Chondrocyte (in vitro differentiated cells): ENCODE data around the gene HGS. TPM values are rescaled to one million over a fixed set of nuclear protein-coding genes. Genes with fewer than 3 reads are reported as not detected.
A peak's percentile ranks its signal among the peaks of the same experiment; 100 is the strongest.

Experiments
- DNase-seq: peaks from one replicate; pipeline ENCODE4 v3.0.0; 2021; ENCODE audit warnings: mixed read lengths, low spot score
- H3K27ac Mint-ChIP-seq: one replicate; pipeline ENCODE4 v1.8.0; 2021; ENCODE audit warnings: mild to moderate bottlenecking, moderate library complexity, mixed read lengths; ENCODE audit not compliant: unreplicated experiment
- H3K27me3 Mint-ChIP-seq: 2 replicates; pipeline ENCODE4 v1.8.0; 2021; ENCODE audit warnings: low read depth, mixed read lengths
- H3K36me3 Mint-ChIP-seq: 2 replicates; pipeline ENCODE4 v1.8.0; 2021; ENCODE audit warnings: low read depth, mixed read lengths
- H3K4me1 Mint-ChIP-seq: 2 replicates; pipeline ENCODE4 v1.8.0; 2021; ENCODE audit warnings: low read depth, mild to moderate bottlenecking, mixed read lengths
- H3K4me3 Mint-ChIP-seq: one replicate; pipeline ENCODE4 v1.8.0; 2021; ENCODE audit warnings: mild to moderate bottlenecking, moderate library complexity, mixed read lengths; ENCODE audit not compliant: unreplicated experiment
- H3K9me3 Mint-ChIP-seq: 2 replicates; pipeline ENCODE4 v1.8.0; 2021; ENCODE audit warnings: low read depth, mixed read lengths
- total RNA-seq: library from RNA; stranded (reverse); gene quantifications from 3 replicates; pipeline ENCODE4 v1.2.1, GENCODE V29; 2021
- TF ChIP-seq, protein P1 (sequence below): fragments of 200-600 bp; sonication (generic); IDR thresholded peaks from 2 replicates; pipeline ENCODE4 v1.5.0; 2021; ENCODE audit warnings: antibody characterized with exemption, mild to moderate bottlenecking, moderate library complexity

The HGS gene
- total RNA-seq, 1 donor from 2014 or later, result 87.4 TPM

DNA sequence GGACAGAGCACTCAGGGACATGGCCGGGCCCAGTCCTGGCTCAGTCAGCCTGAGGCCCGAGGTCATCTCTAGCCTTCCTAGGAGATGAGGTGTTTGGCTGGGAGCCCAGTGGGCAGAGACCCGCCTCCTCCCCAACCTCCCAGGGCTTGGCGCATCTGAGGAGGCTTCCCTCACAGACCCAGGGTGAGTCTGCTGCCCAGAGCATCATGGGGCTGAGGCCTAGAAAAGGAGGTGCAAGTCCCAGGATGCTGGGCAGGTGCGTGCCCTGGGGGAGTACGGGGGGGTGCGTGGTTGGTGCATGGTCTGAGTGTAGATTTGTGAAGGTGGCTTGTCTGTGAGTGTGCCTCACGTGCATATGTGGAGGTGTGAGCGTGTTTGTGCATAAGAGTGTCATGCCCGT lies 32.1 kb upstream of the HGS start:
- no peak overlapping the region for H3K4me3 Mint-ChIP-seq
- H3K9me3 Mint-ChIP-seq, result no peaks in the 10 kb centered on the region
- TF ChIP-seq, protein P1, sequence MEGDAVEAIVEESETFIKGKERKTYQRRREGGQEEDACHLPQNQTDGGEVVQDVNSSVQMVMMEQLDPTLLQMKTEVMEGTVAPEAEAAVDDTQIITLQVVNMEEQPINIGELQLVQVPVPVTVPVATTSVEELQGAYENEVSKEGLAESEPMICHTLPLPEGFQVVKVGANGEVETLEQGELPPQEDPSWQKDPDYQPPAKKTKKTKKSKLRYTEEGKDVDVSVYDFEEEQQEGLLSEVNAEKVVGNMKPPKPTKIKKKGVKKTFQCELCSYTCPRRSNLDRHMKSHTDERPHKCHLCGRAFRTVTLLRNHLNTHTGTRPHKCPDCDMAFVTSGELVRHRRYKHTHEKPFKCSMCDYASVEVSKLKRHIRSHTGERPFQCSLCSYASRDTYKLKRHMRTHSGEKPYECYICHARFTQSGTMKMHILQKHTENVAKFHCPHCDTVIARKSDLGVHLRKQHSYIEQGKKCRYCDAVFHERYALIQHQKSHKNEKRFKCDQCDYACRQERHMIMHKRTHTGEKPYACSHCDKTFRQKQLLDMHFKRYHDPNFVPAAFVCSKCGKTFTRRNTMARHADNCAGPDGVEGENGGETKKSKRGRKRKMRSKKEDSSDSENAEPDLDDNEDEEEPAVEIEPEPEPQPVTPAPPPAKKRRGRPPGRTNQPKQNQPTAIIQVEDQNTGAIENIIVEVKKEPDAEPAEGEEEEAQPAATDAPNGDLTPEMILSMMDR, result no peak
- H3K4me1 Mint-ChIP-seq, result peaks cover 4% of the 10 kb centered on the region
- H3K27me3 Mint-ChIP-seq, result no peaks in the 10 kb centered on the region
- peak overlapping the region; percentile 55 for H3K27ac Mint-ChIP-seq
- no peaks in the 10 kb centered on the region for H3K36me3 Mint-ChIP-seq
- DNase-seq, result no peak

DNA sequence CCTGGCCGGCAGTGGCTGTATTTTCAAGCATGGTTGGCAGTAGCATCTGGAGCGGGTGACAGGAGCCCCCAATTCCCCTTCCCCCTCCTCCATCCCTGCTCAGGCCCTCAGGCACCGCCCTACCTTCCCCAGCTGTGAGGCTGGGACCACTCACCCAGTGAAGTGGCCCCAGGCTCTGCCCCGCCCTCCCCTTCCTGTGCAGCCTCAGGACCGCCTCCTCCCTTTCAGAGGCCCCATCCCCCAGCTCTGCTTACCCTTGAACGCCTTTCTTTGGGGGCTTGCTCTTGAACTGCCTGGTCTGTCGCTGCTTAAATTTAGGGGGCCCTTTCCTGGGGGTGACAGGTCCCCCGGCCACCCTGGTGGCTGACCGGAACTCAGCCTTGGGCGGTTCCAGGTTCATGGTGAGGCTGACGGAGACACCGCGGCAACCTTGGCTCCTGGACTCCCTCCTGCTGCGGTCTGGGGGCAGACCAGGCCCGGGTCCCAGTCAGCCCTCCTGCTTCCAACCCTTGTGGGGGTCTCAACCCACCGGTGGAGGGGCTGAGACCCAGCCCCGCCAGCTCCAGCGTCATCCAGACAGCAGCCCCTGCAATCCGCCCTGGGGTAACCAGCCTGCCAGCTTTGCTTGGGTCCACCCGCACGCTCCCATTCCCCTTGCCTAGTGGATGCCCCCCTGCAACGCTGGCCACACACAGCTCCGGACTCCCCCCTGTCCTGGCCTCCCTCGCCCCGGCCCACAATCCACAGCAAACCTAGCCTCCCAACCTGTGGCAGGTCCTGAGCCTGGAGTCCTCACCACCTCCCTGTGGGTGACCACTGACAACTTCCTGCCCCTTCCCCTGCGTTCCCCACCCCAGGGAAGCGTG lies 30.7 kb upstream of the HGS start:
- TF ChIP-seq, protein P1, result no peak
- no peak for DNase-seq
- H3K9me3 Mint-ChIP-seq, result no peaks in the 10 kb centered on the region
- H3K27me3 Mint-ChIP-seq, result no peaks in the 10 kb centered on the region
- no peaks in the 10 kb centered on the region for H3K36me3 Mint-ChIP-seq
- H3K4me1 Mint-ChIP-seq, result peaks cover 4% of the 10 kb centered on the region
- H3K27ac Mint-ChIP-seq, result no peak overlapping the region
- H3K4me3 Mint-ChIP-seq, result no peak overlapping the region

DNA sequence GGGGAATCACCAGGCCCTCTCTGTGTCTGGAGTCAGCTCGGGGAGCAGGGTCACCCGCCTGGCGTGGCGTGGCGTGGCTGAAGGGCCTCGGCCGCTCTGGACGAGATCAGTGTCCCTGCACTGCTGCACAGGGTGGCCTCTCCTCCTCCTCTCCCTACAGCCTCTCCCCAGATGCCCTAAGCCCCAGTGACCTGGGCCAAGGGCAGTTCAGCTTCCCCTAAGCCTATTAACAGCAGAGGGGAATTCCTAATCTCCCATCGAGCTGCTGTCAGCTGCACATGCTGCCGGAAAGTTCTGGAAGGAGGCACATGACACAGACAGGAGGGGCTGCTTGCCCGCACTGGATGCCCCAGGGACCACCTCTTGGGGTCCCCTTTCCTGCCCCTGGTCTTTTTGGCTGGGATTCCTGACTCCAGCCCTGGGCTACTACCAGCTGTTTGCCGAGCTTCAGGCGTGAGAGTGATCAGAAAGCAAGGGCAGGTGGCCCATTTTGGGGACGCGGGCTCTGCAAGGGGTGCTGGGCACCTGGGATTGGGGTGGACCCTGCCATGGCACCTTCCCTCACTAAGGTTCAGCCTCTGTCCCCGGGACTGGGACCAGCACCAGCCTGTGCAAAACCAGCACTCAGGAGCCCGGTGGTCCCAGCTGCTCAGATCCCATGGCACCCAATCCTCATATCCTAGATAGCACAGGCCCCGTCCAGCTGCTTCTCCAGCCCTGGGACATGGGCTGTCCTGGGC lies 28.3 kb upstream of the HGS start:
- Mint-ChIP-seq H3K27ac (no peak overlapping the region), H3K4me1 (peaks cover 4% of the 10 kb centered on the region), H3K9me3 (no peaks in the 10 kb centered on the region), H3K4me3 (no peak overlapping the region), H3K36me3 (no peaks in the 10 kb centered on the region), H3K27me3 (no peaks in the 10 kb centered on the region)
- no peak for DNase-seq
- TF ChIP-seq, protein P1, result no peak

DNA sequence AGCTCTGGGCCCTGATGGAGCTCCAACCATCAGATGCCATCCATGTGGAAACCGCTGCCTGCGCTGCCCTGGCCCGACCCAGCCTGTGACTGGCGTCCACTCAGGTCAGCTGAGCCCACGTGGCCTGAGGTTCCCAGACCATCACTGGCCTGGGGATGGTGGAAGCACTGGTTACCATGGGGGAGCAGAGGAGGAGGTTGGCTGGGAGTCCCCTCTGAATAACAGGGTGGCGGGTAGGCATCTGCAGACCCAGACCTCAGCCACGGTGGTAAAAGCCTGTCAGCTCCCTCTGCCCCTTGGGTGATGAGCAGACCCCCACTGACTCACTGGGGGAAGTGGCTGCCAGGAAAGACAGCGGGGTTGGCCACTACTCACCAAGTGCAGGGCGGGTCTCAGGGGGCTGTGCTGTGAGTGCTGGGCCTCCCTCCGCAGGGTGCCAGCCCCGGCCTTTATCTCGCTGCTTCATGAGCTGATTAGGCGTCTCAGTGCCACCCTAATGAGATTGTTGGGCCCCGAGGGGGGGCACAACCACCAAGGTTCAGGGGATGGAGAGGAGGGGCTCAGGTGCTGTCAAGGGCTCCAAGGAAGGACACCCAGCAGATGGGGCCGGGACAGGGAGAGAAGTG lies 27.6 kb upstream of the HGS start, which contains the start of gene PDE6G:
TSS of gene PDE6G (minus strand) at position 425 of the 626 bp plus-strand sequence. CDS start 3,237 bp downstream, outside the sequence.
- Mint-ChIP-seq H3K36me3 (no peaks in the 10 kb centered on the region), H3K27me3 (no peaks in the 10 kb centered on the region), H3K9me3 (no peaks in the 10 kb centered on the region), H3K4me1 (peaks cover 4% of the 10 kb centered on the region), H3K4me3 (no peak within 1 kb of the TSS), H3K27ac (no peak within 1 kb of the TSS)
- TF ChIP-seq, protein P1, result no peak
- no peak for DNase-seq

DNA sequence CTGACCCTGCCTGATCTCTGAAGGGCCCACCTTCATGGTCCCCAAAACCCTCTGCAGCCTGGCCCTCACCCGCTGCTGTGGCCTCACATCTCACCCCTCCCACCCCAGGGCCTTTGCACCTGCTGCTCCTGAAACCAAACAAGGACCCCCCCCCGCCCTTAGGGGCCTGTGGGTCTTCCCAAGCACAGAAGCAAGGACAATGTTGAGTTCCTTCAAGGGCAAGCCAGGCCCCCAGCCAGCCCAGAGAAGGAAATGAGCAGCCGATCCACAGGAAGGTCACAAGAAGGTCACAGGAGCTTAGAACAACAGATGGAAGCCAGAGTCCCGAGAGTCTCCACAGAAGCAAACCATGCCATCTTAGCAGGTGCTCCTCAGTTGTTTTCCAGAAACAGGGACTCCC lies 27.0 kb upstream of the HGS start:
- DNase-seq, result no peak
- H3K4me3 Mint-ChIP-seq, result no peak overlapping the region
- no peaks in the 10 kb centered on the region for H3K36me3 Mint-ChIP-seq

More for the DNA sequence above, 27.0 kb upstream of the HGS start:
- H3K27ac Mint-ChIP-seq, result no peak overlapping the region
- no peaks in the 10 kb centered on the region for H3K27me3 Mint-ChIP-seq
- TF ChIP-seq, protein P1, result no peak
- peaks cover 2% of the 10 kb centered on the region for H3K4me1 Mint-ChIP-seq
- no peaks in the 10 kb centered on the region for H3K9me3 Mint-ChIP-seq
